SH-SY5Y (cell line): ENCODE data around the gene GALR3.

Experiments used
- GATA2 ChIP-seq: IDR thresholded peaks from 2 replicates; pipeline ENCODE4 v1.6.1; 2011; ENCODE audit warnings: mild to moderate bottlenecking, low read depth, low read length
- GATA3 ChIP-seq: IDR thresholded peaks from 2 replicates; pipeline ENCODE4 v1.6.1; 2011; ENCODE audit warnings: low read depth, mild to moderate bottlenecking, low read length, moderate library complexity

GRCh38 chr22:37812869-37813678, 10.1 kb upstream of the GALR3 start:
- no peak for TF ChIP-seq GATA2
- TF ChIP-seq GATA3: no peak
